PC-3 (cell line): ENCODE measurements around the gene ANKS4B. TPM values are rescaled to one million over a fixed set of nuclear protein-coding genes. Genes with fewer than 3 reads are reported as not detected.

ENCODE experiments used
- ATAC-seq: fragments of 200-7000 bp; cut with Tn5 transposase; 2 replicates; pipeline ENCODE4 v1.9.1; 2020; ENCODE audit warnings: mild to moderate bottlenecking, moderate library complexity
- BruUV-seq: library from RNA; stranded (reverse); fragments of 400-500 nt; replicated peaks from 2 replicates; lab custom pipeline; 2021; lab: Mats Ljungman, UMichigan
- CTCF ChIA-PET: fragments of 300-600 bp; sonication (Branson Sonifier 250); formaldehyde crosslinking; loops from one replicate; lab custom pipeline; 2022; ENCODE audit warnings: antibody characterized with exemption; lab: Charles Lee
- POLR2A ChIA-PET: fragments of 300-600 bp; sonication (Branson Sonifier 250); formaldehyde crosslinking; loops from one replicate; lab custom pipeline; 2022; ENCODE audit warnings: antibody characterized with exemption; ENCODE audit not compliant: unreplicated experiment; lab: Charles Lee
- DNase-seq: peaks from one replicate; pipeline ENCODE4 v3.0.0-alpha.2; 2015
- H2AFZ ChIP-seq: fragments of 300-600 bp; sonication (generic); 2 replicates; pipeline ENCODE4 v1.6.0; 2016; ENCODE audit warnings: antibody characterized with exemption, low read length
- H3F3A ChIP-seq: fragments of 300-600 bp; sonication (generic); one replicate; pipeline ENCODE4 v1.6.0; 2017; ENCODE audit warnings: antibody characterized with exemption, low read length, control low read depth, mild to moderate bottlenecking; ENCODE audit not compliant: unreplicated experiment
- H3K27ac ChIP-seq: fragments of 300-600 bp; sonication (generic); 2 replicates; pipeline ENCODE4 v1.5.1; 2016; ENCODE audit warnings: mild to moderate bottlenecking, low read length
- H3K27me3 ChIP-seq: fragments of 300-600 bp; sonication (generic); 2 replicates; pipeline ENCODE4 v1.6.1; 2016; ENCODE audit warnings: low read length, mixed read lengths
- H3K36me3 ChIP-seq: fragments of 300-600 bp; sonication (generic); 2 replicates; pipeline ENCODE4 v1.6.1; 2016; ENCODE audit warnings: low read depth, mixed run types, low read length, mixed read lengths
- H3K4me1 ChIP-seq: fragments of 300-600 bp; sonication (generic); 2 replicates; pipeline ENCODE4 v1.5.1; 2016; ENCODE audit warnings: low read length; ENCODE audit not compliant: insufficient read depth
- H3K4me2 ChIP-seq: fragments of 300-600 bp; sonication (generic); 2 replicates; pipeline ENCODE4 v1.6.0; 2016; ENCODE audit warnings: low read length
- H3K4me3 ChIP-seq: fragments of 300-600 bp; sonication (generic); 2 replicates; pipeline ENCODE4 v1.5.1; 2016; ENCODE audit warnings: mild to moderate bottlenecking, low read length, mixed read lengths
- H3K79me2 ChIP-seq: fragments of 300-600 bp; sonication (generic); 2 replicates; pipeline ENCODE4 v1.6.1; 2017; ENCODE audit warnings: low read length, mixed read lengths
- H3K9ac ChIP-seq: fragments of 300-600 bp; sonication (generic); 2 replicates; pipeline ENCODE4 v1.6.0; 2016; ENCODE audit warnings: mild to moderate bottlenecking, low read length
- H3K9me2 ChIP-seq: fragments of 300-600 bp; sonication (generic); replicated peaks from 2 replicates; pipeline ENCODE4 v1.6.1; 2016; ENCODE audit warnings: mixed run types, low read length, mixed read lengths
- H3K9me3 ChIP-seq: fragments of 300-600 bp; sonication (generic); 2 replicates; pipeline ENCODE4 v1.6.1; 2016; ENCODE audit warnings: low read length, mixed read lengths
- H4K20me1 ChIP-seq: fragments of 300-600 bp; sonication (generic); 2 replicates; pipeline ENCODE4 v1.6.1; 2016; ENCODE audit warnings: low read length, mixed read lengths
- CTCF ChIP-seq: fragments of 300-600 bp; sonication (generic); conservative IDR thresholded peaks from 2 replicates; pipeline ENCODE4 v1.5.1; 2017; ENCODE audit warnings: antibody characterized with exemption, low read depth, mild to moderate bottlenecking, low read length
- EZH2 ChIP-seq: fragments of 300-600 bp; sonication (generic); IDR thresholded peaks from one replicate; pipeline ENCODE4 v1.6.1; 2017; ENCODE audit warnings: antibody characterized with exemption, mild to moderate bottlenecking, low read length; ENCODE audit not compliant: unreplicated experiment
- EZH2phosphoT487 ChIP-seq: fragments of 300-600 bp; sonication (generic); IDR thresholded peaks from 2 replicates; pipeline ENCODE4 v1.6.1; 2018; ENCODE audit warnings: mild to moderate bottlenecking, antibody characterized with exemption, low read length, borderline replicate concordance
- intact Hi-C: fragments of 100-400 bp; cut with micrococcal nuclease; formaldehyde crosslinking; loops from 2 replicates; pipeline ENCODE4 v1.9.0; 2023
- total RNA-seq: library from RNA; depleted of rRNA; stranded (reverse); fragments of >200 nt; gene quantifications from 2 replicates; pipeline ENCODE4 v1.2.3, GENCODE V29; 2014

Gene ANKS4B
- total RNA-seq, 1 experiment from 2014 or later, result not detected

GRCh38 chr16:21264571-21265036 lies 31.1 kb downstream of the ANKS4B start:
- Histone ChIP-seq H3K9ac (no peak overlapping the region), H3K4me1 (peaks cover 7% of the 10 kb centered on the region; the same call in 1 of the 2 replicates), H3F3A (no peaks in the 10 kb centered on the region), H2AFZ (no peak overlapping the region), H3K4me2 (no peak overlapping the region), H4K20me1 (no peaks in the 10 kb centered on the region), H3K4me3 (no peak overlapping the region), H3K9me3 (no peaks in the 10 kb centered on the region), H3K36me3 (no peaks in the 10 kb centered on the region), H3K9me2 (no peaks in the 10 kb centered on the region), H3K27ac (no peak overlapping the region), H3K79me2 (no peaks in the 10 kb centered on the region), H3K27me3 (no peaks in the 10 kb centered on the region)
- POLR2A ChIA-PET, result no interaction called here
- intact Hi-C loops, result no loop called here
- DNase-seq, result no peak
- ATAC-seq, result no peak
- CTCF ChIA-PET, result no interaction called here
- TF ChIP-seq EZH2phosphoT487 (no peak), CTCF (no peak), EZH2 (no peak)
- no TSS peak for BruUV-seq

GRCh38 chr16:21265104-21265837 lies 31.8 kb downstream of the ANKS4B start:
- H3K9me2 ChIP-seq, result no peaks in the 10 kb centered on the region
- no peaks in the 10 kb centered on the region for H3K36me3 ChIP-seq
- ChIA-PET CTCF (no interaction called here), POLR2A (no interaction called here)
- intact Hi-C loops, result no loop called here
- no peaks in the 10 kb centered on the region for H3K9me3 ChIP-seq
- no peaks in the 10 kb centered on the region for H3K27me3 ChIP-seq
- no peak overlapping the region for H3K9ac ChIP-seq
- no peaks in the 10 kb centered on the region for H3K79me2 ChIP-seq
- no peak overlapping the region for H2AFZ ChIP-seq
- no peak overlapping the region for H3K4me3 ChIP-seq
- no peak for DNase-seq
- TF ChIP-seq CTCF, result no peak
- TF ChIP-seq EZH2, result no peak
- TF ChIP-seq EZH2phosphoT487, result no peak
- H3K4me1 ChIP-seq, result peaks cover 7% of the 10 kb centered on the region; the same call in 1 of the 2 replicates
- no peaks in the 10 kb centered on the region for H3F3A ChIP-seq
- no peaks in the 10 kb centered on the region for H4K20me1 ChIP-seq
- H3K4me2 ChIP-seq, result no peak overlapping the region
- no TSS peak for BruUV-seq
- no peak overlapping the region for H3K27ac ChIP-seq
- no peak for ATAC-seq

- Histone ChIP-seq H3K9me3 (no peaks in the 10 kb centered on the region), H3K4me2 (no peak overlapping the region), H3K4me1 (no peaks in the 10 kb centered on the region), H3K27ac (no peak overlapping the region), H3K79me2 (no peaks in the 10 kb centered on the region), H4K20me1 (no peaks in the 10 kb centered on the region), H2AFZ (no peak overlapping the region), H3F3A (no peaks in the 10 kb centered on the region), H3K9me2 (no peaks in the 10 kb centered on the region), H3K36me3 (no peaks in the 10 kb centered on the region), H3K27me3 (no peaks in the 10 kb centered on the region), H3K4me3 (no peak overlapping the region), H3K9ac (no peak overlapping the region)
- intact Hi-C loops, result no loop called here
- TF ChIP-seq CTCF (no peak), EZH2 (no peak), EZH2phosphoT487 (no peak)
- ATAC-seq (no peak), DNase-seq (no peak)
- ChIA-PET POLR2A (no interaction called here), CTCF (interaction anchor here (0.6 kb wide), 1 partner anchor 128 kb away, joined by 7 read pairs; no protein-coding TSS in a partner anchor)
- BruUV-seq, result no TSS peak
Measured at GRCh38 chr16:21267298-21267697, 33.8 kb downstream of the ANKS4B start.
